ENCODE results near the gene RETREG1.

GRCh38 chr5:16600946-16601345 is 15.9 kb downstream of the RETREG1 start:
- TF ChIP-seq CTCF (conservative IDR thresholded peaks at IDR 0.05; ENCODE audit: low read depth, low read length) (no peak), EZH2 (IDR thresholded peaks at IDR 0.05; ENCODE audit: borderline replicate concordance, low read depth, low read length, poor library complexity, severe bottlenecking) (no peak)
